Hematopoietic multipotent progenitor cell treated with erythropoietin and hydrocortisone succinate and interleukin-3 and kit ligand, for 15 days (in vitro differentiated cells): ENCODE data around the gene NR3C1.

Source experiments
- DNase-seq: peaks from one replicate; pipeline ENCODE4 v3.0.0-alpha.2; 2015; ENCODE audit warnings: low spot score

NR3C1 gene

GRCh38 chr5:143398451-143399237 is 4.8 kb downstream of the NR3C1 start:
- no peak for DNase-seq

GRCh38 chr5:143398053-143398355 is 5.5 kb downstream of the NR3C1 start:
- no peak for DNase-seq

GRCh38 chr5:143397302-143398052 is 6.0 kb downstream of the NR3C1 start:
- DNase-seq, result no peak

- no peak for DNase-seq
Observed at GRCh38 chr5:143396353-143396940, 7.0 kb downstream of the NR3C1 start.

DNA sequence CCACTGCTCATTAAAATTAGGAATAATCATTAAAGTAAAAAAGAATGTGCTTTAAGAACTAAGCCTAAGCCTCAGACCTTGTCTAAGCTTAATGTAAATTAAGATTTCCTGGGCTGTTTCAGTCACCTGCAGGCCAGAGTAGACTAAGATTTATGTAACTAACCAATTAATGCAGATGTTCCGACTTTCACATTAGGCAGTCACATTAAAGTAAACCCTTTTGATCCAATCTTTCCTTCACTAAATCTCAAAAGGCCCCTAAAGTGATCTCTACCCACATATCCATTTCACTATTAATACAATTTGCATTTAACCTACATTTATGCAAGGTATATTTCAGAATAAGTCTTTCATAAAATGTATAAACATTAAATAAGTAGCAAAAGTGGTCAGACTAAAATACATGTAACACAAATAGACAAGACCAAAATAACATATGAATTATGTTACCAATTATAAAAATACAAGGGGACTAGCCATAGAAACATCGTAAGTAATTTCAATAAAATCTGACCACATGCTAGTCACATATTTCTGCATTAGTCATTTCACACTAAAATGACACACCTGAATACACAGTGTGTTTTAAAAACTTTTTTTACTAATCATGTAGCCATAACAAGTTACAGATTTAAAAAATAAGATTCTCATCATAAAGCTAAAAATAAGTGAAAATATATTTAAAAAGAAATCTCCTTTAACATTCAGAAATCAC is 7.7 kb downstream of the NR3C1 start:
- DNase-seq, result no peak

DNA sequence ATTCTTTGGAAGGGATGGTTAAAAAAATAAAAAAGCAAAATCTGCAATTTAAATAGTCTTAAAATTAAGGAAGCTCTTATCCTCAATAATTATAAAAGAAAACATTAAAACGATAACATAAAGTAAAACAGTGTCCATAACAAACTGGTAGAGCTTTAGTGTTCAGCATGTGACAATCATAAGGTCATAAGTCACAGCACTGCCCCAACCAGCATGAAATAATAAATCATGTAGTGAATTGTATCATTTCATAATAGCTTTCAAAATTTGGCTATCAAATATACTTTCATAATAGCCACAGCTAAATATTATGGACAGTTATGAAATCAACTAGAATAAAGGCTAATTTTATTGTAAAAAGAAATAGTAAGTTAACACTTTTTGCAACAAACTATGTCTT is 10.0 kb downstream of the NR3C1 start:
- no peak for DNase-seq

DNA sequence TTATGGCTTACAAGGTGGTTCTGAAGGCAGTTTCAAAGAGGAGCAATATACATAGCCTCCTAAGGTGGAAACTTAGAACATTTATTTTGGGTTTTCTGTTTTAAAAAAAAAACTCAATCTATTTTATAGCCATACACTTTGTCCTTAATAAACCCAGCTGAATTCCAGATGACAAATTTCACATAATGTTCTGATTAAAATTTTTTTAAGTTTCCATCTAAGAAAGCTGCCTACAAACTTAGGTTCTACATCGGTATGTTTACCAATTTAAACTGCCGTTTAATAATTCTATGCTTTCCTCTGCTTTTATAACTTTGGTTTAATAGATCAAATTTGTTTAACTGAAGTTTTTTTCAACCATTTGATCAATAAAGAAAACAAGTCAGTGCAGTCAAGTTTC is 12.5 kb downstream of the NR3C1 start:
- no peak for DNase-seq

GRCh38 chr5:143390258-143390657 is 13.2 kb downstream of the NR3C1 start:
- no peak for DNase-seq

DNA sequence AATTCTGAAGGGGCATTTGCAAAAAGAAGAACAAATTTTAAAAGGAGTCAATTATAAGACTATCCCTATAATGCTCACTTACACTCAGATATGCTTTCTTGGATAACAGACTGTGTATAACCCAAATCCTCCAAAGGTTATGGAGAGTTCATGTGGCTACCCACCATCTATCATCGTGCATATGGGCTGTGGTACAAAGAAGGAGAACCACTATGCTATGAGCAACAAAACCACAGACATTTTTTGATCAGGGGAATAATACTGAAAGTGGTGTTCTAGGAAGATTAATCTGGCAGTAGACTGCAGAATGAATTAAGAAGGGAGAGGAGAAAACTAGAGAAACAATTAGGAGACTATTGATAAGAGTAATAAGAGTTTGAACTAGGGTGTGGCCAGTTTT is 16.8 kb downstream of the NR3C1 start:
- no peak for DNase-seq

- no peak for DNase-seq
Observed at GRCh38 chr5:143384865-143385657, 18.4 kb downstream of the NR3C1 start.

DNA sequence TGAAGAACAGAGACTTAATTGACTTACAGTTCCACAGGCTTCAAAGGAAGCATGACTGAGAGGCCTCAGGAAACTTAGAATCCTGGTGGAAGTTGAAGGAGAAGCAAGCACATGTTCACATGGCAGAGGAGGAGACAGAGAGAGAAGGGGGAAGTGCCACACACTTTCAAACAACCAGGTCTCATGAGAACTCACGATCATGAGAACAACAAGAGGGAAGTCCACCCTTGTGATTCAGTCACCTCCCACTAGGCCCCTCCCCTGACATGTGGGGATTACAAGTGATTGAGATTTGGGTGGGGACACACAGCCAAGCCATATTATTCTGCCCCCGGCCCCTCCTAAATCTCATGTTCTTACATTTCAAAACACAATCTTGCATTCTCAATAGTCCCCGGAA is 19.5 kb downstream of the NR3C1 start:
- no peak for DNase-seq

DNA sequence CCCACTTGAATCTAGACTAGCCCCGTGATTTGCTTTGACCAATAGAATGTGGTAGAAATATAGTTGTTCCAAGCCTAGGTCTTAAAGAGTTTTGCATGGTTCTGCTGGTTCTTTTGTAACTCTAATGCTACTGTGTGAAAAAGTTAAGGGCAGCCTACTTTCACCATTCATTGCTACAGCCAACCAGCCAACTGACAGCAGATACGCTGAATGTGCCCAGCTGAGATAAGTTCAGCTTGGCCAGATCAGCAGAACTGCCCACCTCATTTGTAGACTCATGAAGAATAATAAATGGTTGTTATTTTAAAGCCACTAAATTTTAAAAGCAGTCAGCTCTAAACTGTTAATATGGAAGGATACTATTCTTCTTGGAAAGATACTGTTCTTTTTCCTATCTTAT is 23.9 kb downstream of the NR3C1 start:
- peak; percentile 76 for DNase-seq

DNA sequence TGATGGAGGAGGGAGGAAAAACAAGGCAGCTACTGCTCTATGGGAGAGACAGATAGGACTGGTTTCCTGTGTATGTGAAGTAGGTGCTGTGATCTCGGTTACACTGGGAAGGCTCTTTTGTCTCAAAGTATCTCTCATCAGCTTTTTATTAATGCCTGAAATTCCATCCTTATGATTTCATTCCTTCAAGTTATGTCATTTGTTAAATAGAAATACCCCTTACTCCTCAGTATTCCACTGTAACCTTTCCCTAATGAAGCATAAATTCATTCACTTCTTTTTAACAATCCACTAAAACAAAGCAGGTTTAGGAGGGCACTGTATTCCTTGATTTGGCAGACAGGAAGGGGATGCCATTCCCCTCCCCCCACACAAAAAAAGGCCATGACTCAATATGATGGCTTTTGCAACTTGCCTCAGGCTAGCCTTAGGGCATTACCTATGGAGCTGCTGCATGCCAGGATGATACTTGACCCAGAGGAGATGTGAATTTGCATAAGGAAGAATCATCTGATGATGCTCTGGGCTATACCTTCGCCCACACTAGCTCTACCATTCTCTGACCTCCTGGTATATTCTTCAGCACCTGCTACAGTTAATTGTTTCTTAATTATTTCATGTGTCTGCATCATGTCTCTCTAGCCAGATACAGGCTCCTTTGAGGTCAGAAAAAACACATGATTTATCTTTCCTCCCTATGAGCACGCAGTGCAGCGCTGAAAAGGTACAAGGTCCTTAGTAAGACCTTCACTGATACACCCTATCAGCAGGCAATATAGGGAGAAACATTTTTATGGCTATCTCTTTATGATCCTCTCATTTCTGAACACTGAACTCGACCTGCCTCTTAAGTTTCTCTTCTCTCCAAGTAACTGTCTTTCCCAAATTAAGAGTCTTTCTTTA is 26.3 kb downstream of the NR3C1 start:
- no peak for DNase-seq

- no peak for DNase-seq
Observed at GRCh38 chr5:143376195-143376779, 27.2 kb downstream of the NR3C1 start.

GRCh38 chr5:143374496-143375217 is 28.8 kb downstream of the NR3C1 start:
- DNase-seq, result no peak

- DNase-seq, result no peak
Observed at GRCh38 chr5:143373076-143373475, 30.4 kb downstream of the NR3C1 start.

DNA sequence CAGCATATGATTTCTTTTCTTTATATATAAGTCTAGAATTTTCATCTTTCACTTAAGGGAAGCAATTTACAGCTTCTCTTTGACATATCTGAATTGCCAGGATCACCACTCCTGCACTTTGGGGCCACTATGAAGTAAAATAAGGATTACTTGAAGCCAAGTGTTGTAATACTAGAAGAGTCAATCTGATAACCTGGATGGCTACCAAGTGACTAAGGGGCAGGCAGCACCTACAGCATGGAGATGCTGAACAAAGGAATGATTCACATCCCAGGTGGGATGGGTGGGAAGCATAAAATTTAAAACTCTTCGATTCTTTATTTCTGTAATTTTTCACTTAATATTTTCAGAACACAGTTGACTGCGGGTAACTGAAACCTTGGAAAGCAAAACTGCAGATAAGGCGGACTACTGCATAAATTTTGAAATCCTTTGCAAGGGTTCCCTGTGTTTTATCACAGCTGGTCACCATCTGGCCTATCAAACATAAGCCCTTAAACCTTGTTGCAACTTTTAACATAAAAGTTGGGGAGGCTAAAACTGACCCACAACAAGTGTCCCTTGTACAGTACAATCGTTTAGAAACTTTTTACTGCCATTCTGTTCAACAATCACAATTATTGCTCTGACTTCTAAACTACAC is 31.2 kb downstream of the NR3C1 start:
- DNase-seq, result no peak

DNA sequence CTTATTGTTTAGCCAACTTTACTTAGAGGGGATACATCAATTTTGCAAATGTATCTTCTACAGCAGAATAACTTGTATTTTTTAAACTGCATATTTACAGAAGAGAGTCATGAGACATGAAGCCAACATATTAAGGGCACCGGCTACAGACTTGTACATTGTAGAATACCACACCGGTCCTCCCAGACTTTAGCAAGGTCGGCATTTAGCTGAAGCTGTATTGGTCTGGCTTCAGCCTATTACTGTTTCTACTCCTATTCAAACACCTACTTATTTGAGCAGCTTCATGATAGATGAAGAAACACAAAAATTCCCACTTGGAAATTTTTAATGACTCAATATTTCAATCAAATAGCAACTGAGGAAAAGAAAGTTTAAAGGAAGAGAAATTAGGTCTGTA is 33.0 kb downstream of the NR3C1 start:
- DNase-seq, result no peak

DNA sequence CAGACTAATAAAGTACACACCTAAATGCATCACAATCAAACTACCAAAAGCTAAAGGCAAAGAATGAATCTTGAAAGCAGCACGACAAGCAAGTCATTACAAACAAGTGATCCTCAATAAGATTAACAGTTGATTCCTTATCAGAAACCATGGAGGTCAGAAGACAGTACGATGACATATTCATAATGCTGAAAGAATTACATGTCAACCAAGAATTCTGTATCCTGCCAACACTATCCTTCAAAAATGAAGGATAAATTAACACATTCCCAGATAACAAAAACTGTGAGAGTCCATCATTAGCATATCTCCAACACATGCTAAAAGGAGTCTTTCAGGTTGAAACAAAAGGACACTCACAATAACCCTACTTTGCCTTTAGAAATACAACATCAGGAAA is 39.4 kb downstream of the NR3C1 start:
- no peak for DNase-seq
